H1 (cell line): Measurements from ENCODE around the gene TNFAIP1.

Experiments used
- CEBPB ChIP-seq: IDR thresholded peaks from 2 replicates; pipeline ENCODE4 v1.6.1; 2012; ENCODE audit warnings: low read depth, low read length
- CTCF ChIP-seq, 3 experiments: IDR thresholded peaks; 1 replicate in 2 of 3; 2 replicates in 1 of 3; pipeline versions ENCODE4 v1.5.1 to v1.6.1; 2011; ENCODE audit warnings: low read length in 3 of 3, mild to moderate bottlenecking in 3 of 3, inconsistent platforms in 2 of 3, low read depth in 1 of 3, moderate library complexity in 1 of 3; ENCODE audit not compliant: insufficient read depth in 1 of 3; ENCODE audit errors: control extremely low read depth in 1 of 3
- JUND ChIP-seq: IDR thresholded peaks from 2 replicates; pipeline ENCODE4 v1.6.1; 2011; ENCODE audit warnings: mild to moderate bottlenecking, improper control_type of control experiment, low read length
- POLR2A ChIP-seq, 2 experiments: IDR thresholded peaks; 1 replicate in 1 of 2; 2 replicates in 1 of 2; pipeline ENCODE4 v1.6.1; 2011; ENCODE audit warnings: low read depth in 2 of 2, low read length in 2 of 2, mild to moderate bottlenecking in 2 of 2; ENCODE audit errors: control extremely low read depth in 1 of 2
- POLR2AphosphoS5 ChIP-seq: IDR thresholded peaks from 2 replicates; pipeline ENCODE4 v1.6.1; 2011; ENCODE audit warnings: low read depth, low read length
- RBBP5 ChIP-seq: IDR thresholded peaks from 2 replicates; pipeline ENCODE4 v1.7.1; 2012; ENCODE audit warnings: low read depth, mild to moderate bottlenecking, inconsistent platforms, low read length, moderate library complexity, borderline replicate concordance

- TF ChIP-seq CTCF (IDR thresholded peaks at IDR 0.05; ENCODE audit: control extremely low read depth in 1 of 3, insufficient read depth in 1 of 3, low read depth in 1 of 3, low read length in 3 of 3) (no peak), POLR2A (IDR thresholded peaks at IDR 0.05; ENCODE audit: control extremely low read depth in 1 of 2, low read depth in 2 of 2, low read length in 2 of 2) (no peak), JUND (no peak), CEBPB (no peak), RBBP5 (no peak), POLR2AphosphoS5 (no peak)
These were observed 21.7 kb upstream of the TNFAIP1 start for GRCh38 chr17:28313841-28314240.
